ENCODE results near the gene PTGR3.
A peak's percentile ranks its signal among the peaks of the same experiment; 100 is the strongest.

PTGR3 gene

DNA sequence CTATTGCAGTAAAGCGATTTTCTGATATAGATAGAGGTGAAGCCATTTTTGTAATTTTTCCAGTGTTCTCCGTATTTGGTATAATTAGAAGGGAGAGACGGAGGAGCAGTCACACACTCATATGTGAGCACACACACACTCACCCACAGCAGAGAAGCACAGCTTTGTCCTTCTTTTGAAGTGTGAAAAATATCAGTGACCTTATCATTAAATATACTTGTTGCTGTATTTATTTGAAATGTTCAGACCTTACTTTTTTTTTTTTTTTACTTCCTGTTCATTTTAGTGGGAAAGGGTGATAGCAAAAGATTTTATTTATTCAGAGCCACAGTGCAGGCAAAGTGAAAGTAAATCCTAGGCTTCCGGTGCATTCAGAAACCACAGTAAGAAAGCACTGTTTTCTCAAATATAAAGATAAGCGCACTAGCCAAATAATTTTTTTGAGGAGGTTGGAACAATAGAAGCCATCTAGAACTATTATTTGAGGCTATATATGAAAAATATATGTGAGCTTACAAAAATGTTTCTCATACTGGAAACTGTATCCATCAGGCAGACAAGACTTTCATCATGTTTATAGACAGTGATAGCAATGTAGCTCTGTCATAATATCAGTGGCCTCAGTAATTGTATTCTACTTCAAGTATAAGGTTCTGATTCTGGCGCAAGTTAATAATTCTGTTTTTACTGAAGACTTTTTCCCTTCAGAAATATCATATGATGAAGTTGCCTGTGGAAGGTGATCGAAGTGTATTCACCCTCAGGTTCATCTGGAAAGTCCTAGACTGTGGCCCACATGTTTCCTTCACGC, 38.9 kb upstream of the PTGR3 start:
- Histone ChIP-seq H4K8ac (ENCODE audit: low read depth, low read length) (no peak overlapping the region), H2AFZ (ENCODE audit: insufficient read depth, low read length, poor library complexity) (no peak overlapping the region), H3K79me2 (ENCODE audit: control insufficient read depth, insufficient read depth, low read length, poor library complexity) (no peaks in the 10 kb centered on the region), H3K27me3 (ENCODE audit: insufficient read depth, low read length) (no peaks in the 10 kb centered on the region), H4K12ac (ENCODE audit: low read depth, low read length) (no peak overlapping the region), H3K27ac (ENCODE audit: low read depth, low read length) (no peak overlapping the region), H3K4me2 (ENCODE audit: low read length) (no peak overlapping the region), H3K9me3 (ENCODE audit: insufficient read depth, low read depth, low read length) (peaks cover 2% of the 10 kb centered on the region), H2BK12ac (ENCODE audit: low read length) (no peak overlapping the region), H3K4me1 (ENCODE audit: control insufficient read depth in 1 of 2, insufficient read depth in 2 of 2, low read length in 2 of 2) (no peaks in the 10 kb centered on the region), H3K9ac (ENCODE audit: low read length) (no peak overlapping the region), H3K18ac (ENCODE audit: low read length) (no peak overlapping the region), H3K4me3 (ENCODE audit: low read depth, low read length) (no peak overlapping the region), H3K36me3 (ENCODE audit: control insufficient read depth in 1 of 2, insufficient read depth in 2 of 2, low read length in 2 of 2) (no peaks in the 10 kb centered on the region), H3K4ac (ENCODE audit: low read depth, low read length) (no peak overlapping the region), H3K23ac (ENCODE audit: low read length) (no peak overlapping the region), H2BK120ac (ENCODE audit: insufficient read depth, low read length, poor library complexity) (no peak overlapping the region), H4K91ac (ENCODE audit: low read depth, low read length) (no peak overlapping the region), H3K79me1 (ENCODE audit: low read length) (no peaks in the 10 kb centered on the region), H2AK5ac (ENCODE audit: low read length) (no peak overlapping the region), H3K14ac (ENCODE audit: low read length) (no peak overlapping the region), H2BK5ac (ENCODE audit: low read depth, low read length, poor library complexity) (no peak overlapping the region)
- WGBS (ENCODE audit: extremely low coverage, insufficient coverage, insufficient read length) = no CpG with 5 or more reads among the region's 8 CpGs
- no peak for DNase-seq

DNA sequence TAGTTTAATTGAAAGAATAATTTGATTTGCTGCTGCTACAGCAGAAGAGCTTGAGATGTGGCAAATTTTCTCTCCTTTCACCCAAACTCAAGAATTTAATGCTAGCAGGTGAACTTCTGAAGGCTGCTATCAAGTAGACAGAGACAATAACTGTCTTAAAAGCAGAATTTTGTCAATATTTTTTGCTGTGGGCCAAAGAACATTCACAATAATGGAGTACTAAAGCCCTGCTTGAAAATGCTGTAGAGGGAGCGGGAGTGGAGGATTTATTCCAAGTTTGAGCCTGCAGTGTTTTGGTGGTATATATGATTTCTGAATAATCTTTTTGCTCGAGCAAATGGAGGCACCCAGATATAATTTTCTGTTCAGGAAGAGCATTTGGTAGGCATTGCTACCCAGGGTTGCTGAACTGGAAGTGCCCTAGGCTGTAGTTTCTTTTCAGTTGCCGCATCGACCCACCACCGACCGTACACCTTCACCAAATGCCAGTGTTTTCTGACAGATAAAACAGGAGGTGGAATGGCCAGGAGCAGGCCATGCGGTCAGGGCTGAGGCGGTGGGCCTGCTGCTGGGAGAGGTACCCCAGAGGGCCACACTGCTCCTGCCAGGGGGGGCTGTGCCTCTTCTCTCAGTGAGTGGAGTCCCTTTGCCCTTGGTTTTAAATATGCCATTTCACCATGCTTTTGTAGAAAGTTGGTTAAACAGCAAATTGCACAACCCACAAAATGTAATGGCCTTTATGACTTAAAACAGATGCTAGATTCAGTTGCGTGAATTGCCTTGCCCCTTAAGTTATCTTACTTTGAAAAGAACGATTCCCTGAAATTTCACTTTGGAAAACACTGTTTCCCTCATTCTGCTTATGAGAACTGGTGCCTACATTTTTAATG, 38.0 kb upstream of the PTGR3 start:
- no peak overlapping the region for H2AK5ac ChIP-seq (ENCODE audit: low read length)

DNA sequence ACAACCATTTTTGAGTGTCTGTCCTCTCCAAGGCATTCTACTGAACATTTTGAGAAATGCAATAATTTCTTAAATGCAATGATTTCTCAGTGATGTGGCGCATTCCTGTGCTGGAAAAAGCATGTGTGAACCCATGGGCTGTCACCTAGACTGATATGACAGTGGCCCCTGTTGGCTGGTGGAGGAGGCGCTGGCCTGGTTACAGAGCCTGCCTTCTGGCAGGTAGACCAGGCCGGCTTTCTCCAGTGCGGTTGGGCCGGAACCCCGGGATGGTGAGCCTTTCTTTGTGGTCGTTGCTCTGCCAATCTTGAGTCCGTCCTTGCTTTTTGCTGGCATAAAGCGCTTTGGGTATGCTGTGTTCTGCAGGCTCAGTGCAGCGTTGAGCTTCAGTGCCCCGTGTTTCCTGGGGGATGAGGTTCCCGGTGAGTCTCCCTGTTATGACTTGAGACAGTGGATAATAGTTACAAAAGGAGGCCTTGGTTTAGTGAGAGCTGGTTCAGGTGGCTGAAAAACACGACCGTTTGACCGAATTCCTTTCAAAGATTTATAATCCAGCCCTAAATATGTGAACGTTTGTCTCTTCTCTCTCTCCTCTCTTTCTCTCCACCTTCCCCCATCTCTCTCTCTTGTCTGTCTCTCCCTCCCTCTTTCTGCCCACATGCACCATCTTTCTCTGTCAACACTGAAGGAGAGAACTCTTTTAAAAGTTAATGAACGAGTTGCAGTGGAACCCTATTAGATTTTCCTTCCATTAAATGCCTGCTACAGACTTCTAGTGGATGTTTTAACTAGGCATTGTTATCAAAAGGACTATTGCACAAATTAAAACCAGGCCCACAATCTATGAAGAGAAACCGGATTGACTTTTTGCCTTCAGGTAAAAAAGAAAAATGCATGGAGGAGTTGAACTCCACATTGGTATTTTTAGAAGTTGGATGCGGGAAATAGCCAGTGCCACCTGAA, 35.7 kb upstream of the PTGR3 start:
- no peak overlapping the region for H2AFZ ChIP-seq (ENCODE audit: insufficient read depth, low read length, poor library complexity)
- H3K79me2 ChIP-seq (ENCODE audit: control insufficient read depth, insufficient read depth, low read length, poor library complexity) = no peaks in the 10 kb centered on the region
- no peak overlapping the region for H4K12ac ChIP-seq (ENCODE audit: low read depth, low read length)
- no CpG with 5 or more reads among the region's 19 CpGs for WGBS (ENCODE audit: extremely low coverage, insufficient coverage, insufficient read length)
- no peaks in the 10 kb centered on the region for H3K36me3 ChIP-seq (ENCODE audit: control insufficient read depth in 1 of 2, insufficient read depth in 2 of 2, low read length in 2 of 2)
- no peak overlapping the region for H2BK120ac ChIP-seq (ENCODE audit: insufficient read depth, low read length, poor library complexity)
- DNase-seq = peak in 1 of 2 donors; percentile 46
- H2BK5ac ChIP-seq (ENCODE audit: low read depth, low read length, poor library complexity) = no peak overlapping the region
- no peak overlapping the region for H2BK12ac ChIP-seq (ENCODE audit: low read length)
- no peak overlapping the region for H3K14ac ChIP-seq (ENCODE audit: low read length)
- H3K23ac ChIP-seq (ENCODE audit: low read length) = no peak overlapping the region
- no peak overlapping the region for H4K8ac ChIP-seq (ENCODE audit: low read depth, low read length)
- H3K4me3 ChIP-seq (ENCODE audit: low read depth, low read length) = no peak overlapping the region
- H4K91ac ChIP-seq (ENCODE audit: low read depth, low read length) = no peak overlapping the region
- H3K27ac ChIP-seq (ENCODE audit: low read depth, low read length) = no peak overlapping the region
- no peaks in the 10 kb centered on the region for H3K4me1 ChIP-seq (ENCODE audit: control insufficient read depth in 1 of 2, insufficient read depth in 2 of 2, low read length in 2 of 2)
- H3K9me3 ChIP-seq (ENCODE audit: insufficient read depth, low read depth, low read length) = peaks cover 6% of the 10 kb centered on the region
- H3K27me3 ChIP-seq (ENCODE audit: insufficient read depth, low read length) = no peaks in the 10 kb centered on the region
- H3K4me2 ChIP-seq (ENCODE audit: low read length) = no peak overlapping the region
- H3K9ac ChIP-seq (ENCODE audit: low read length) = no peak overlapping the region
- H3K79me1 ChIP-seq (ENCODE audit: low read length) = no peaks in the 10 kb centered on the region
- H2AK5ac ChIP-seq (ENCODE audit: low read length) = no peak overlapping the region
- H3K4ac ChIP-seq (ENCODE audit: low read depth, low read length) = no peak overlapping the region
- H3K18ac ChIP-seq (ENCODE audit: low read length) = no peak overlapping the region

More for the DNA sequence above, 38.0 kb upstream of the PTGR3 start:
- Histone ChIP-seq H3K79me2 (ENCODE audit: control insufficient read depth, insufficient read depth, low read length, poor library complexity) (no peaks in the 10 kb centered on the region), H4K8ac (ENCODE audit: low read depth, low read length) (no peak overlapping the region), H3K4me3 (ENCODE audit: low read depth, low read length) (no peak overlapping the region), H2BK12ac (ENCODE audit: low read length) (no peak overlapping the region), H3K4me1 (ENCODE audit: control insufficient read depth in 1 of 2, insufficient read depth in 2 of 2, low read length in 2 of 2) (no peaks in the 10 kb centered on the region), H3K23ac (ENCODE audit: low read length) (no peak overlapping the region), H3K27ac (ENCODE audit: low read depth, low read length) (no peak overlapping the region), H3K4me2 (ENCODE audit: low read length) (no peak overlapping the region), H2AFZ (ENCODE audit: insufficient read depth, low read length, poor library complexity) (peak overlapping the region; percentile 41), H2BK120ac (ENCODE audit: insufficient read depth, low read length, poor library complexity) (no peak overlapping the region), H3K18ac (ENCODE audit: low read length) (no peak overlapping the region), H4K12ac (ENCODE audit: low read depth, low read length) (no peak overlapping the region), H3K14ac (ENCODE audit: low read length) (no peak overlapping the region), H2BK5ac (ENCODE audit: low read depth, low read length, poor library complexity) (no peak overlapping the region), H3K9me3 (ENCODE audit: insufficient read depth, low read depth, low read length) (peaks cover 2% of the 10 kb centered on the region), H3K4ac (ENCODE audit: low read depth, low read length) (no peak overlapping the region), H3K9ac (ENCODE audit: low read length) (no peak overlapping the region), H3K27me3 (ENCODE audit: insufficient read depth, low read length) (no peaks in the 10 kb centered on the region), H3K79me1 (ENCODE audit: low read length) (no peaks in the 10 kb centered on the region), H3K36me3 (ENCODE audit: control insufficient read depth in 1 of 2, insufficient read depth in 2 of 2, low read length in 2 of 2) (no peaks in the 10 kb centered on the region), H4K91ac (ENCODE audit: low read depth, low read length) (no peak overlapping the region)
- DNase-seq = no peak
- no CpG with 5 or more reads among the region's 10 CpGs for WGBS (ENCODE audit: extremely low coverage, insufficient coverage, insufficient read length)

DNA sequence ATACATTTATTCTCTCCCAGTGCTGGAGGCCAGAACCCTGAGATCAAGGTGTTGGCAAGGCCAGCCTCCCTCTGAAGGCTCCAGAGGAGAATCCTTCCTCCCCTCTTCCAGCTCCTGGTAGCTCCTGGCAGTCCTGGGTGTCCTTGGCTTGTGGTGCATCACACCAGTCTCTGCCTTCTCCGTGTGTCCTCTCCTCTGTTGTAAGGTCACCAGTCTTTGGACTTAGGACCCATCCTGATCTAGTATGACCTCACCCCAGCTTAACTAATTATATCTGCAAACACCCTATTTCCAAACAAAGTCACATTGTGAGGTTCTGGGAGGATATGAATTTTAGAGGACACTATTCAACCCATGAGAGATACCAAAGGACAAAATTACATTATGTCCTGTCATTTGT, 32.8 kb upstream of the PTGR3 start:
- H4K91ac ChIP-seq (ENCODE audit: low read depth, low read length) = no peak overlapping the region
- no CpG with 5 or more reads among the region's 1 CpG for WGBS (ENCODE audit: extremely low coverage, insufficient coverage, insufficient read length)
- no peaks in the 10 kb centered on the region for H3K27me3 ChIP-seq (ENCODE audit: insufficient read depth, low read length)
- H3K4ac ChIP-seq (ENCODE audit: low read depth, low read length) = no peak overlapping the region
- H3K18ac ChIP-seq (ENCODE audit: low read length) = no peak overlapping the region
- DNase-seq = no peak
- H3K9ac ChIP-seq (ENCODE audit: low read length) = no peak overlapping the region
- no peak overlapping the region for H2BK120ac ChIP-seq (ENCODE audit: insufficient read depth, low read length, poor library complexity)
- no peak overlapping the region for H2AK5ac ChIP-seq (ENCODE audit: low read length)
- H2AFZ ChIP-seq (ENCODE audit: insufficient read depth, low read length, poor library complexity) = no peak overlapping the region
- H3K9me3 ChIP-seq (ENCODE audit: insufficient read depth, low read depth, low read length) = peaks cover 4% of the 10 kb centered on the region
- no peak overlapping the region for H3K4me2 ChIP-seq (ENCODE audit: low read length)
- no peaks in the 10 kb centered on the region for H3K36me3 ChIP-seq (ENCODE audit: control insufficient read depth in 1 of 2, insufficient read depth in 2 of 2, low read length in 2 of 2)
- H2BK5ac ChIP-seq (ENCODE audit: low read depth, low read length, poor library complexity) = no peak overlapping the region
- H3K4me3 ChIP-seq (ENCODE audit: low read depth, low read length) = no peak overlapping the region
- H3K14ac ChIP-seq (ENCODE audit: low read length) = no peak overlapping the region
- H3K27ac ChIP-seq (ENCODE audit: low read depth, low read length) = no peak overlapping the region
- H3K4me1 ChIP-seq (ENCODE audit: control insufficient read depth in 1 of 2, insufficient read depth in 2 of 2, low read length in 2 of 2) = no peaks in the 10 kb centered on the region
- no peak overlapping the region for H3K23ac ChIP-seq (ENCODE audit: low read length)
- H3K79me1 ChIP-seq (ENCODE audit: low read length) = no peaks in the 10 kb centered on the region
- no peak overlapping the region for H4K8ac ChIP-seq (ENCODE audit: low read depth, low read length)
- no peak overlapping the region for H2BK12ac ChIP-seq (ENCODE audit: low read length)
- no peaks in the 10 kb centered on the region for H3K79me2 ChIP-seq (ENCODE audit: control insufficient read depth, insufficient read depth, low read length, poor library complexity)
- H4K12ac ChIP-seq (ENCODE audit: low read depth, low read length) = no peak overlapping the region

Measured in trophoblast cell (in vitro differentiated cells and primary cell).